WTC11 (cell line): ENCODE measurements around the gene ITGA6. TPM values are rescaled to one million over a fixed set of nuclear protein-coding genes. Genes with fewer than 3 reads are reported as not detected.

Source experiments
- ATAC-seq: fragments of 200-7000 bp; cut with Tn5 transposase; 2 replicates; pipeline ENCODE4 v1.10.0; 2021; ENCODE audit warnings: mild to moderate bottlenecking, moderate library complexity
- CTCF ChIA-PET: fragments of 300-600 bp; sonication (Branson Sonifier 250); formaldehyde crosslinking; loops from one replicate; lab custom pipeline; 2021; ENCODE audit warnings: antibody characterized with exemption; lab: Charles Lee
- POLR2A ChIA-PET: fragments of 350-600 bp; sonication (Branson Sonifier 250); formaldehyde crosslinking; loops from one replicate; lab custom pipeline; 2021; ENCODE audit warnings: antibody characterized with exemption; lab: Charles Lee
- DNase-seq: peaks from one replicate; pipeline ENCODE4 v3.0.0; 2021; ENCODE audit warnings: low spot score
- H3K27ac Mint-ChIP-seq: 2 replicates; pipeline ENCODE4 v1.8.0; 2021; ENCODE audit warnings: mixed read lengths
- H3K27me3 Mint-ChIP-seq: 2 replicates; pipeline ENCODE4 v1.8.0; 2021; ENCODE audit warnings: low read depth, mild to moderate bottlenecking, moderate library complexity, mixed read lengths
- H3K36me3 Mint-ChIP-seq: 2 replicates; pipeline ENCODE4 v1.8.0; 2021; ENCODE audit warnings: mixed read lengths
- H3K4me1 Mint-ChIP-seq: 2 replicates; pipeline ENCODE4 v1.8.0; 2022; ENCODE audit warnings: mixed read lengths
- H3K4me3 Mint-ChIP-seq: 2 replicates; pipeline ENCODE4 v1.8.0; 2021; ENCODE audit warnings: mild to moderate bottlenecking, moderate library complexity, mixed read lengths
- H3K9me3 Mint-ChIP-seq: 2 replicates; pipeline ENCODE4 v1.8.0; 2021; ENCODE audit warnings: mixed read lengths
- ATF1 ChIP-seq: sonication (generic); formaldehyde crosslinking; IDR thresholded peaks from 2 replicates; pipeline ENCODE4 v1.8.1; 2023; ENCODE audit warnings: mild to moderate bottlenecking, moderate library complexity, missing genetic modification reagents
- ATF3 ChIP-seq: sonication (generic); formaldehyde crosslinking; conservative IDR thresholded peaks from 2 replicates; pipeline ENCODE4 v1.8.1; 2022; ENCODE audit warnings: mild to moderate bottlenecking, missing genetic modification reagents
- CDX4 ChIP-seq: fragments of 250-450 bp; sonication (Bioruptor Pico); IDR thresholded peaks from 2 replicates; pipeline ENCODE4 v1.9.0; 2021; ENCODE audit warnings: moderate library complexity, mild to moderate bottlenecking, inconsistent platforms, borderline replicate concordance
- CTCF ChIP-seq: fragments of 200-600 bp; IDR thresholded peaks from 2 replicates; pipeline ENCODE4 v1.8.0; 2022; ENCODE audit warnings: antibody characterized with exemption
- E2F1 ChIP-seq: sonication (generic); formaldehyde crosslinking; IDR thresholded peaks from 2 replicates; pipeline ENCODE4 v1.8.0; 2022; ENCODE audit warnings: mild to moderate bottlenecking, missing genetic modification reagents
- ESRRA ChIP-seq: sonication (generic); formaldehyde crosslinking; IDR thresholded peaks from 2 replicates; pipeline ENCODE4 v1.8.1; 2022; ENCODE audit warnings: mild to moderate bottlenecking, missing genetic modification reagents, borderline replicate concordance
- ETV6 ChIP-seq: sonication (generic); formaldehyde crosslinking; IDR thresholded peaks from 2 replicates; pipeline ENCODE4 v1.8.1; 2022; ENCODE audit warnings: mild to moderate bottlenecking, missing genetic modification reagents
- FOXJ3 ChIP-seq: sonication (generic); formaldehyde crosslinking; IDR thresholded peaks from 2 replicates; pipeline ENCODE4 v1.9.0; 2021; ENCODE audit warnings: missing genetic modification reagents, mild to moderate bottlenecking, borderline replicate concordance
- FOXK1 ChIP-seq: sonication (generic); formaldehyde crosslinking; IDR thresholded peaks from 2 replicates; pipeline ENCODE4 v1.8.0; 2022; ENCODE audit warnings: mild to moderate bottlenecking, moderate library complexity, missing genetic modification reagents
- FOXP1 ChIP-seq: sonication (generic); formaldehyde crosslinking; IDR thresholded peaks from 2 replicates; pipeline ENCODE4 v1.8.0; 2022; ENCODE audit warnings: missing genetic modification reagents, mild to moderate bottlenecking, moderate library complexity, borderline replicate concordance
- KAT7 ChIP-seq: sonication (generic); formaldehyde crosslinking; IDR thresholded peaks from 2 replicates; pipeline ENCODE4 v1.8.1; 2023; ENCODE audit warnings: missing genetic modification reagents, mild to moderate bottlenecking, borderline replicate concordance
- MYBL2 ChIP-seq: sonication (generic); formaldehyde crosslinking; IDR thresholded peaks from 2 replicates; pipeline ENCODE4 v1.8.1; 2023; ENCODE audit warnings: mild to moderate bottlenecking, moderate library complexity, missing genetic modification reagents
- PRDM15 ChIP-seq: sonication (generic); formaldehyde crosslinking; IDR thresholded peaks from 2 replicates; pipeline ENCODE4 v1.8.0; 2022; ENCODE audit warnings: missing genetic modification reagents
- RORB ChIP-seq: fragments of 250-450 bp; sonication (Bioruptor Pico); IDR thresholded peaks from 2 replicates; pipeline ENCODE4 v1.9.0; 2021; ENCODE audit warnings: mild to moderate bottlenecking
- TCF7 ChIP-seq: sonication (generic); formaldehyde crosslinking; IDR thresholded peaks from 2 replicates; pipeline ENCODE4 v1.8.0; 2022; ENCODE audit warnings: mild to moderate bottlenecking, low read depth, missing genetic modification reagents, moderate library complexity
- USF2 ChIP-seq: sonication (generic); formaldehyde crosslinking; IDR thresholded peaks from 2 replicates; pipeline ENCODE4 v1.8.1; 2023; ENCODE audit warnings: mild to moderate bottlenecking, missing genetic modification reagents, moderate library complexity
- ZNF281 ChIP-seq: sonication (generic); formaldehyde crosslinking; IDR thresholded peaks from 2 replicates; pipeline ENCODE4 v1.8.0; 2023; ENCODE audit warnings: mild to moderate bottlenecking, missing genetic modification reagents
- total RNA-seq: library from RNA; stranded (reverse); gene quantifications from 3 replicates; pipeline ENCODE4 v1.2.3, GENCODE V29; 2021

The ITGA6 gene
- total RNA-seq, 1 experiment from 2014 or later = 83.6 TPM

- no peaks in the 10 kb centered on the region for H3K36me3 Mint-ChIP-seq
- peaks cover 7% of the 10 kb centered on the region for H3K27me3 Mint-ChIP-seq
- ATAC-seq = no peak
- TF ChIP-seq KAT7 (CRISPR knock-in tag) = no peak
- no peak for TF ChIP-seq ETV6 (CRISPR knock-in tag)
- no peak for TF ChIP-seq ATF3 (CRISPR knock-in tag)
- TF ChIP-seq ZNF281 (CRISPR knock-in tag) = no peak
- TF ChIP-seq ATF1 (CRISPR knock-in tag) = no peak
- no peak for TF ChIP-seq FOXP1 (CRISPR knock-in tag)
- no peak for TF ChIP-seq TCF7 (CRISPR knock-in tag)
- no peak for TF ChIP-seq CTCF
- TF ChIP-seq FOXJ3 (CRISPR knock-in tag) = no peak
- TF ChIP-seq ESRRA (CRISPR knock-in tag) = no peak
- no peak for TF ChIP-seq E2F1 (CRISPR knock-in tag)
- no peak for TF ChIP-seq PRDM15 (CRISPR knock-in tag)
- no peak for TF ChIP-seq MYBL2 (CRISPR knock-in tag)
- TF ChIP-seq, all 79 proteins: peak for 0
- no peak for DNase-seq
- H3K4me1 Mint-ChIP-seq = peaks cover 15% of the 10 kb centered on the region
- no peak overlapping the region for H3K4me3 Mint-ChIP-seq
- ChIA-PET CTCF (interaction anchor here (0.7 to 1.6 kb wide), 2 partner anchors 15 to 66 kb away, joined by 3 to 6 read pairs; no protein-coding TSS in a partner anchor), POLR2A (interaction anchor here (0.5 kb wide), 1 partner anchor 34 kb away, joined by 3 read pairs; no protein-coding TSS in a partner anchor)
- no peak overlapping the region for H3K27ac Mint-ChIP-seq
- no peaks in the 10 kb centered on the region for H3K9me3 Mint-ChIP-seq
These were observed 31.9 kb upstream of the ITGA6 start for GRCh38 chr2:172395503-172395902.

GRCh38 chr2:172397148-172397834 lies 30.1 kb upstream of the ITGA6 start:
- ATAC-seq (no peak), DNase-seq (no peak)
- no peaks in the 10 kb centered on the region for H3K9me3 Mint-ChIP-seq
- H3K4me1 Mint-ChIP-seq = peaks cover 12% of the 10 kb centered on the region
- ChIA-PET POLR2A (interaction anchor here (1.2 kb wide), 1 partner anchor 32 kb away, joined by 3 read pairs; no protein-coding TSS in a partner anchor), CTCF (interaction anchor here (1.3 to 2.8 kb wide), 4 partner anchors 10 to 225 kb away, joined by 3 to 29 read pairs (median 10); no protein-coding TSS in a partner anchor)
- no peak for TF ChIP-seq CTCF
- TF ChIP-seq FOXK1 (CRISPR knock-in tag) = no peak
- TF ChIP-seq RORB = no peak
- TF ChIP-seq USF2 (CRISPR knock-in tag) = no peak
- no peak for TF ChIP-seq CDX4 (CRISPR knock-in tag)
- no peak for TF ChIP-seq E2F1 (CRISPR knock-in tag)
- no peak overlapping the region for H3K27ac Mint-ChIP-seq
- H3K4me3 Mint-ChIP-seq = no peak overlapping the region
- H3K27me3 Mint-ChIP-seq = peaks cover 7% of the 10 kb centered on the region
- H3K36me3 Mint-ChIP-seq = no peaks in the 10 kb centered on the region
